GM12874 (cell line): Measurements from ENCODE around the gene CREB5.

Source experiments
- CTCF ChIP-seq: IDR thresholded peaks from 2 replicates; pipeline ENCODE4 v1.5.1; 2011; ENCODE audit warnings: low read depth, mild to moderate bottlenecking, control low read depth, low read length, moderate library complexity; ENCODE audit not compliant: insufficient read depth

CREB5 gene

GRCh38 chr7:28700790-28701203, 288.5 kb downstream of the CREB5 start:
- TF ChIP-seq CTCF = no peak

GRCh38 chr7:28701731-28702130, 289.4 kb downstream of the CREB5 start:
- no peak for TF ChIP-seq CTCF

- TF ChIP-seq CTCF = no peak
Observed at GRCh38 chr7:28702171-28702570, 289.9 kb downstream of the CREB5 start.

- TF ChIP-seq CTCF = no peak
Observed at GRCh38 chr7:28703037-28703765, 290.9 kb downstream of the CREB5 start.

GRCh38 chr7:28704706-28705105, 292.4 kb downstream of the CREB5 start:
- no peak for TF ChIP-seq CTCF

- no peak for TF ChIP-seq CTCF
Observed at GRCh38 chr7:28705350-28705749, 293.0 kb downstream of the CREB5 start.

- TF ChIP-seq CTCF = no peak
Observed at GRCh38 chr7:28706584-28706983, 294.3 kb downstream of the CREB5 start.
